B cell (primary cell): ENCODE measurements around the gene TBX1.
"Not testable (repeated sequence)": the region's sequence is repeated elsewhere in the genome, so short reads cannot be mapped to it uniquely, and the experiment has no call there.

Experiments used
- CTCF ChIP-seq: fragments of 200-600 bp; IDR thresholded peaks from one replicate; pipeline ENCODE4 v1.8.0; 2022; ENCODE audit warnings: antibody characterized with exemption, mild to moderate bottlenecking
- EZH2 ChIP-seq: IDR thresholded peaks from 2 replicates; pipeline ENCODE4 v1.6.1; 2012; ENCODE audit warnings: borderline replicate concordance, low read depth, mild to moderate bottlenecking, moderate library complexity, low read length; ENCODE audit not compliant: insufficient read depth, poor library complexity, severe bottlenecking

GRCh38 chr22:19792383-19792896 is 31.9 kb downstream of the TBX1 start:
- not testable (repeated sequence) for TF ChIP-seq EZH2, CTCF
